ENCODE results near the gene TBC1D8. TPM values are rescaled to one million over a fixed set of nuclear protein-coding genes. Genes with fewer than 3 reads are reported as not detected.
A peak's percentile ranks its signal among the peaks of the same experiment; 100 is the strongest.

Gene TBC1D8
- total and polyA plus RNA-seq, 2 of the 13 experiments (the other 11 are each of a cell fraction or from before 2014, with no cell fraction given), result 45.1 to 95.4 TPM

DNA sequence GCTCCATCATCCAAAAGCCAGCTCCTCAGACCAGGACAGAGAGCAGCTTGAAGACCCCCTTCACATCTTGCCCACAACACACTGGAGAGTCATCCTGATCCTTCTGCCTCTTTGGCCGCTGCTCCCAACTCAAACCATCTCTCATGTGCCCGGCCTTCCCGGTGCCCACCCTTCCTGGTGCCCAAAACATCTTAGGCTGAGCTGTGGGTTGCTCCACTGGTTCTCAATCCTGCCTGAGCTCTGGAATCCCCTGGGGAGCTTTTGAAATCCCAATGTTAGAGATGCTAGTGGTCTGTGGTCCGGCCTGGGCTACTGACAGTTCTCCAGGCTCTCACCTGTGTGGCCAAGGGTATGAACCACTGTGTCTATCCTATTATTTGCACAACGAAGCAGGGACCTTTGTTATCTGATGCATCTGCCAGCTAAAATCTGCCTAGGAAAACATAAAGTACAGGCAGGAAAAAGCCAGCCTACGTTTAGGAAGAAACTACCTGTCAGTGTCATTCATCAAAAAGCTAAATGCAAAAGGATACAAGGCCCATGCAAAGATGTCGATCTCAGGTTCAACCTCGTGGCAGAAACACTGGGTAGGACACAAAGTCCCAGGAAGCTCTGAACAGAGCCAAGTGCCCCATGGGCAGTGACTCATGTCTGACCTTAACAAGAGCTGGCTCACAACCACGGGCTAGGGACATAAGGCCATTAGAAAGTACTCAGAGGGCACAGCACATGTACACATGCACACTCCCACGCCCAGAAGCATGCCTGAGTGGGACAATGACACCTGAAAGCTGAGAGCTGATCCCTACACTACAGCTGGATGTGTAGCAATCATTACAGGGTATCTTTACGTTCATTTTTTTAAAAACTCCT is 30.8 kb downstream of the TBC1D8 start (continued):
- TF ChIP-seq, protein P1, sequence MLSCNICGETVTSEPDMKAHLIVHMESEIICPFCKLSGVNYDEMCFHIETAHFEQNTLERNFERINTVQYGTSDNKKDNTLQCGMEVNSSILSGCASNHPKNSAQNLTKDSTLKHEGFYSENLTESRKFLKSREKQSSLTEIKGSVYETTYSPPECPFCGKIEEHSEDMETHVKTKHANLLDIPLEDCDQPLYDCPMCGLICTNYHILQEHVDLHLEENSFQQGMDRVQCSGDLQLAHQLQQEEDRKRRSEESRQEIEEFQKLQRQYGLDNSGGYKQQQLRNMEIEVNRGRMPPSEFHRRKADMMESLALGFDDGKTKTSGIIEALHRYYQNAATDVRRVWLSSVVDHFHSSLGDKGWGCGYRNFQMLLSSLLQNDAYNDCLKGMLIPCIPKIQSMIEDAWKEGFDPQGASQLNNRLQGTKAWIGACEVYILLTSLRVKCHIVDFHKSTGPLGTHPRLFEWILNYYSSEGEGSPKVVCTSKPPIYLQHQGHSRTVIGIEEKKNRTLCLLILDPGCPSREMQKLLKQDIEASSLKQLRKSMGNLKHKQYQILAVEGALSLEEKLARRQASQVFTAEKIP (CRISPR knock-in tag; IDR thresholded peaks at IDR 0.05; ENCODE audit: borderline replicate concordance), result no peak
- TF ChIP-seq RBM22 (optimal IDR thresholded peaks at IDR 0.05; ENCODE audit: low read length) (peak; percentile 65), ZFY (CRISPR knock-in tag; IDR thresholded peaks at IDR 0.05) (peak; percentile 66), ZNF737 (CRISPR knock-in tag; IDR thresholded peaks at IDR 0.05; ENCODE audit: borderline replicate concordance) (no peak), CENPX (CRISPR knock-in tag; IDR thresholded peaks at IDR 0.05) (no peak), FIP1L1 (IDR thresholded peaks at IDR 0.05; ENCODE audit: borderline replicate concordance, insufficient read depth, low read depth, low read length) (no peak), SRSF9 (IDR thresholded peaks at IDR 0.05; ENCODE audit: borderline replicate concordance, insufficient read depth, low read depth, low read length, poor library complexity, severe bottlenecking) (no peak), KDM1A (CRISPR knock-in tag; IDR thresholded peaks at IDR 0.05) (peak; percentile 60; the same call in 1 of the 2 replicates), EP300 (IDR thresholded peaks at IDR 0.05; ENCODE audit: low read depth in 2 of 2, low read length in 2 of 2) (peak; percentile 42 to 75; a peak in 2 of 4 replicates), EP300 (CRISPR knock-in tag; IDR thresholded peaks at IDR 0.05; ENCODE audit: borderline replicate concordance) (peak; percentile 82), FOXA1 (IDR thresholded peaks at IDR 0.05) (no peak), FOXA1 (CRISPR knock-in tag; IDR thresholded peaks at IDR 0.05) (peak; percentile 82), ZKSCAN5 (CRISPR knock-in tag; IDR thresholded peaks at IDR 0.05) (no peak), PHF21A (CRISPR knock-in tag; IDR thresholded peaks at IDR 0.05) (peak; percentile 93), PITX1 (CRISPR knock-in tag; IDR thresholded peaks at IDR 0.05) (peak; percentile 67), ZNF101 (CRISPR knock-in tag; IDR thresholded peaks at IDR 0.05; ENCODE audit: borderline replicate concordance, low read depth) (no peak), ZNF773 (CRISPR knock-in tag; IDR thresholded peaks at IDR 0.05; ENCODE audit: borderline replicate concordance) (no peak), NONO (IDR thresholded peaks at IDR 0.05) (no peak), NONO (CRISPR knock-in tag; conservative IDR thresholded peaks at IDR 0.05) (no peak), ZNF160 (CRISPR knock-in tag; IDR thresholded peaks at IDR 0.05) (0 out of 2 replicates have a peak, but pooled peaks have one; percentile 60)
- TF ChIP-seq, protein P2, sequence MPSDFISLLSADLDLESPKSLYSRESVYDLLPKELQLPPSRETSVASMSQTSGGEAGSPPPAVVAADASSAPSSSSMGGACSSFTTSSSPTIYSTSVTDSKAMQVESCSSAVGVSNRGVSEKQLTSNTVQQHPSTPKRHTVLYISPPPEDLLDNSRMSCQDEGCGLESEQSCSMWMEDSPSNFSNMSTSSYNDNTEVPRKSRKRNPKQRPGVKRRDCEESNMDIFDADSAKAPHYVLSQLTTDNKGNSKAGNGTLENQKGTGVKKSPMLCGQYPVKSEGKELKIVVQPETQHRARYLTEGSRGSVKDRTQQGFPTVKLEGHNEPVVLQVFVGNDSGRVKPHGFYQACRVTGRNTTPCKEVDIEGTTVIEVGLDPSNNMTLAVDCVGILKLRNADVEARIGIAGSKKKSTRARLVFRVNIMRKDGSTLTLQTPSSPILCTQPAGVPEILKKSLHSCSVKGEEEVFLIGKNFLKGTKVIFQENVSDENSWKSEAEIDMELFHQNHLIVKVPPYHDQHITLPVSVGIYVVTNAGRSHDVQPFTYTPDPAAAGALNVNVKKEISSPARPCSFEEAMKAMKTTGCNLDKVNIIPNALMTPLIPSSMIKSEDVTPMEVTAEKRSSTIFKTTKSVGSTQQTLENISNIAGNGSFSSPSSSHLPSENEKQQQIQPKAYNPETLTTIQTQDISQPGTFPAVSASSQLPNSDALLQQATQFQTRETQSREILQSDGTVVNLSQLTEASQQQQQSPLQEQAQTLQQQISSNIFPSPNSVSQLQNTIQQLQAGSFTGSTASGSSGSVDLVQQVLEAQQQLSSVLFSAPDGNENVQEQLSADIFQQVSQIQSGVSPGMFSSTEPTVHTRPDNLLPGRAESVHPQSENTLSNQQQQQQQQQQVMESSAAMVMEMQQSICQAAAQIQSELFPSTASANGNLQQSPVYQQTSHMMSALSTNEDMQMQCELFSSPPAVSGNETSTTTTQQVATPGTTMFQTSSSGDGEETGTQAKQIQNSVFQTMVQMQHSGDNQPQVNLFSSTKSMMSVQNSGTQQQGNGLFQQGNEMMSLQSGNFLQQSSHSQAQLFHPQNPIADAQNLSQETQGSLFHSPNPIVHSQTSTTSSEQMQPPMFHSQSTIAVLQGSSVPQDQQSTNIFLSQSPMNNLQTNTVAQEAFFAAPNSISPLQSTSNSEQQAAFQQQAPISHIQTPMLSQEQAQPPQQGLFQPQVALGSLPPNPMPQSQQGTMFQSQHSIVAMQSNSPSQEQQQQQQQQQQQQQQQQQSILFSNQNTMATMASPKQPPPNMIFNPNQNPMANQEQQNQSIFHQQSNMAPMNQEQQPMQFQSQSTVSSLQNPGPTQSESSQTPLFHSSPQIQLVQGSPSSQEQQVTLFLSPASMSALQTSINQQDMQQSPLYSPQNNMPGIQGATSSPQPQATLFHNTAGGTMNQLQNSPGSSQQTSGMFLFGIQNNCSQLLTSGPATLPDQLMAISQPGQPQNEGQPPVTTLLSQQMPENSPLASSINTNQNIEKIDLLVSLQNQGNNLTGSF (CRISPR knock-in tag; IDR thresholded peaks at IDR 0.05), result peak; percentile 57; the same call in 1 of the 2 replicates
- TF ChIP-seq, protein P3, sequence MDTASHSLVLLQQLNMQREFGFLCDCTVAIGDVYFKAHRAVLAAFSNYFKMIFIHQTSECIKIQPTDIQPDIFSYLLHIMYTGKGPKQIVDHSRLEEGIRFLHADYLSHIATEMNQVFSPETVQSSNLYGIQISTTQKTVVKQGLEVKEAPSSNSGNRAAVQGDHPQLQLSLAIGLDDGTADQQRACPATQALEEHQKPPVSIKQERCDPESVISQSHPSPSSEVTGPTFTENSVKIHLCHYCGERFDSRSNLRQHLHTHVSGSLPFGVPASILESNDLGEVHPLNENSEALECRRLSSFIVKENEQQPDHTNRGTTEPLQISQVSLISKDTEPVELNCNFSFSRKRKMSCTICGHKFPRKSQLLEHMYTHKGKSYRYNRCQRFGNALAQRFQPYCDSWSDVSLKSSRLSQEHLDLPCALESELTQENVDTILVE (CRISPR knock-in tag; IDR thresholded peaks at IDR 0.05), result peak; percentile 80

Data from HepG2 (cell line).